Uterus (tissue), 2 donors: ENCODE data around the gene AMOT.

Experiments
- CTCF ChIP-seq, 4 experiments: fragments of 200-600 bp in 2 of 4; fragments of 450-650 bp in 2 of 4; sonication (generic) in 2 of 4; IDR thresholded peaks; one replicate each; pipeline ENCODE4 v1.5.1; 2016 to 2019; ENCODE audit warnings: antibody characterized with exemption in 4 of 4, mild to moderate bottlenecking in 2 of 4, moderate library complexity in 1 of 4
- POLR2A ChIP-seq, 2 donors: fragments of 450-650 bp; IDR thresholded peaks; one replicate each; pipeline ENCODE4 v1.6.1; 2016; ENCODE audit warnings: antibody characterized with exemption in 2 of 2, mild to moderate bottlenecking in 1 of 2, moderate library complexity in 1 of 2

- TF ChIP-seq CTCF (IDR thresholded peaks at IDR 0.05), result no peak
- no peak for TF ChIP-seq POLR2A (IDR thresholded peaks at IDR 0.05)
Observed at GRCh38 chrX:112837531-112837930, 3.1 kb downstream of the AMOT start.
